GM10266 (cell line): ENCODE results near the gene F2RL2.
A peak's percentile ranks its signal among the peaks of the same experiment; 100 is the strongest.

ENCODE experiments used
- DNase-seq: peaks from one replicate; pipeline ENCODE4 v3.0.0; 2012; ENCODE audit errors: extremely low spot score
- CTCF ChIP-seq: IDR thresholded peaks from 2 replicates; pipeline ENCODE4 v1.5.1; 2012; ENCODE audit warnings: mild to moderate bottlenecking, low read depth; ENCODE audit not compliant: control insufficient read depth, insufficient read depth; ENCODE audit errors: missing control alignments

The F2RL2 gene

GRCh38 chr5:76586531-76586930, 36.7 kb downstream of the F2RL2 start:
- DNase-seq: no peak
- TF ChIP-seq CTCF: no peak

- no peak for DNase-seq
Measured at GRCh38 chr5:76585783-76586217, 37.4 kb downstream of the F2RL2 start.

GRCh38 chr5:76583163-76584047, 39.8 kb downstream of the F2RL2 start:
- peak; percentile 35 for TF ChIP-seq CTCF
- no peak for DNase-seq

More at GRCh38 chr5:76585783-76586217, 37.4 kb downstream of the F2RL2 start:
- no peak for TF ChIP-seq CTCF

- peak; percentile 28 for DNase-seq
- no peak for TF ChIP-seq CTCF
Measured at GRCh38 chr5:76582230-76583162, 40.7 kb downstream of the F2RL2 start.

GRCh38 chr5:76580981-76581380, 42.2 kb downstream of the F2RL2 start:
- TF ChIP-seq CTCF: no peak

GRCh38 chr5:76579166-76579937, 43.9 kb downstream of the F2RL2 start:
- DNase-seq: no peak
- no peak for TF ChIP-seq CTCF

More at GRCh38 chr5:76580981-76581380, 42.2 kb downstream of the F2RL2 start:
- DNase-seq: no peak
